A549 (cell line): ENCODE results near the gene INKA2. TPM values are rescaled to one million over a fixed set of nuclear protein-coding genes. Genes with fewer than 3 reads are reported as not detected.

Source experiments
- ATAC-seq, 2 experiments: fragments of 200-7000 bp in 1 of 2; fragments of >200 bp in 1 of 2; cut with Nextera tagmentation in 1 of 2; cut with Tn5 transposase in 1 of 2; 3 replicates each; pipeline versions ENCODE4 v1.8.0 to v1.9.1; 2018 to 2020; ENCODE audit warnings: mild to moderate bottlenecking in 1 of 2, moderate library complexity in 1 of 2
- CTCF ChIA-PET: fragments of 300-600 bp; sonication (Branson Sonifier 250); formaldehyde crosslinking; extraction: SDS; loops from one replicate; lab custom pipeline; 2021; ENCODE audit warnings: antibody characterized with exemption, inconsistent platforms; lab: Yijun Ruan, JAX
- POLR2A ChIA-PET: fragments of 350-600 bp; formaldehyde crosslinking; extraction: SDS; loops from one replicate; lab custom pipeline; 2021; ENCODE audit warnings: antibody characterized with exemption, inconsistent platforms; lab: Yijun Ruan, JAX
- DNase-seq, 2 experiments: peaks; one replicate each; pipeline versions ENCODE4 v3.0.0 to v3.0.0-alpha.2; 2011 to 2016; ENCODE audit warnings: low read depth in 1 of 2, low spot score in 1 of 2
- FAIRE-seq: peaks from 2 replicates; lab custom pipeline; 2011; peaks lifted over from hg19 to GRCh38; lab: Jason Lieb, UNC
- H3K27ac ChIP-seq, 2 experiments: fragments of >200 bp; sonication (Bioruptor Twin); formaldehyde crosslinking; 3 replicates each; pipeline ENCODE4 v1.5.1; 2016 to 2017
- H3K4me1 ChIP-seq: fragments of >200 bp; sonication (Bioruptor Twin); formaldehyde crosslinking; 3 replicates; pipeline ENCODE4 v1.6.1; 2016
- H3K4me2 ChIP-seq: fragments of >200 bp; sonication (Bioruptor Twin); formaldehyde crosslinking; 3 replicates; pipeline ENCODE4 v1.6.1; 2016
- H3K4me3 ChIP-seq: fragments of >200 bp; sonication (Bioruptor Twin); formaldehyde crosslinking; 3 replicates; pipeline ENCODE4 v1.5.1; 2016
- H3K9me3 ChIP-seq: fragments of >200 bp; sonication (Bioruptor Twin); formaldehyde crosslinking; 3 replicates; pipeline ENCODE4 v1.6.1; 2016
- CBX2 ChIP-seq: fragments of 200-600 bp; sonication (generic); IDR thresholded peaks from 2 replicates; pipeline ENCODE4 v1.6.1; 2016; ENCODE audit warnings: low read depth, mild to moderate bottlenecking, borderline replicate concordance
- EHF ChIP-seq: fragments of 250-450 bp; sonication (Bioruptor Pico); IDR thresholded peaks from 2 replicates; pipeline ENCODE4 v1.5.0; 2020; ENCODE audit warnings: mild to moderate bottlenecking
- EP300 ChIP-seq, 2 experiments: fragments of >200 bp; sonication (Bioruptor Twin); formaldehyde crosslinking; IDR thresholded peaks; 2 replicates in 1 of 2; 3 replicates in 1 of 2; pipeline ENCODE4 v1.6.1; 2016 to 2017
- ESRRA ChIP-seq: fragments of 150-350 bp; IDR thresholded peaks from 2 replicates; pipeline ENCODE4 v1.6.1; 2014; ENCODE audit warnings: mild to moderate bottlenecking, low read length, borderline replicate concordance
- GATA3 ChIP-seq: IDR thresholded peaks from 2 replicates; pipeline ENCODE4 v1.6.1; 2012; ENCODE audit warnings: borderline replicate concordance
- JUN ChIP-seq, 2 experiments: fragments of >200 bp; sonication (Bioruptor Twin); formaldehyde crosslinking; IDR thresholded peaks; 2 replicates in 1 of 2; 3 replicates in 1 of 2; pipeline ENCODE4 v1.6.1; 2016 to 2017
- KDM5A ChIP-seq: fragments of 200-600 bp; sonication (generic); IDR thresholded peaks from 2 replicates; pipeline ENCODE4 v1.6.1; 2016; ENCODE audit warnings: antibody characterized with exemption, mild to moderate bottlenecking
- MAZ ChIP-seq: fragments of 150-350 bp; IDR thresholded peaks from 2 replicates; pipeline ENCODE4 v1.6.1; 2014; ENCODE audit warnings: antibody characterized with exemption, low read depth, low read length, borderline replicate concordance
- MYC ChIP-seq: IDR thresholded peaks from 2 replicates; pipeline ENCODE4 v1.6.1; 2012; ENCODE audit warnings: mild to moderate bottlenecking, inconsistent platforms, low read length, improper control_type of control experiment, borderline replicate concordance
- NFE2L2 ChIP-seq: fragments of 150-350 bp; conservative IDR thresholded peaks from 2 replicates; pipeline ENCODE4 v1.6.1; 2014; ENCODE audit warnings: low read length
- NPAS2 ChIP-seq: fragments of 250-450 bp; sonication (Bioruptor Pico); IDR thresholded peaks from 2 replicates; pipeline ENCODE4 v1.8.0; 2022; ENCODE audit warnings: mild to moderate bottlenecking, moderate library complexity, borderline replicate concordance
- NR3C1 ChIP-seq: fragments of >200 bp; sonication (Bioruptor Twin); formaldehyde crosslinking; IDR thresholded peaks from 3 replicates; pipeline ENCODE4 v1.6.1; 2017
- PHF8 ChIP-seq: fragments of 200-600 bp; sonication (generic); IDR thresholded peaks from 2 replicates; pipeline ENCODE4 v1.6.1; 2016; ENCODE audit warnings: low read depth, mild to moderate bottlenecking, antibody characterized with exemption, moderate library complexity, borderline replicate concordance
- POLR2A ChIP-seq: IDR thresholded peaks from 2 replicates; pipeline ENCODE4 v1.6.1; 2012; ENCODE audit warnings: mild to moderate bottlenecking, low read length
- POLR2AphosphoS2 ChIP-seq: conservative IDR thresholded peaks from 2 replicates; pipeline ENCODE4 v1.6.1; 2012; ENCODE audit warnings: low read length, improper control_type of control experiment, inconsistent platforms
- RAD21 ChIP-seq, 2 experiments: fragments of >200 bp in 1 of 2; sonication (Bioruptor Twin) in 1 of 2; formaldehyde crosslinking in 1 of 2; IDR thresholded peaks in 1 of 2; conservative IDR thresholded peaks in 1 of 2; 2 replicates in 1 of 2; 3 replicates in 1 of 2; pipeline ENCODE4 v1.6.1; 2012 to 2018; ENCODE audit warnings: inconsistent platforms in 1 of 2
- RCOR1 ChIP-seq: fragments of 150-350 bp; IDR thresholded peaks from 2 replicates; pipeline ENCODE4 v1.6.1; 2014; ENCODE audit warnings: antibody characterized with exemption, low read length, low read depth
- SMC3 ChIP-seq: fragments of >200 bp; sonication (Bioruptor Twin); formaldehyde crosslinking; IDR thresholded peaks from 3 replicates; pipeline ENCODE4 v1.6.1; 2018; ENCODE audit warnings: inconsistent platforms
- TP53 ChIP-seq: fragments of 250-450 bp; sonication (Bioruptor Pico); IDR thresholded peaks from 2 replicates; pipeline ENCODE4 v1.5.0; 2021; ENCODE audit warnings: mild to moderate bottlenecking, moderate library complexity
- ZNF302 ChIP-seq: fragments of 250-450 bp; sonication (Bioruptor Pico); IDR thresholded peaks from 2 replicates; pipeline ENCODE4 v1.9.0; 2021; ENCODE audit warnings: inconsistent platforms, mild to moderate bottlenecking, moderate library complexity
- ZSCAN20 ChIP-seq: fragments of 250-450 bp; sonication (Bioruptor Pico); IDR thresholded peaks from 2 replicates; pipeline ENCODE4 v1.8.0; 2022; ENCODE audit warnings: mild to moderate bottlenecking, moderate library complexity
- WGBS: methylation state at CpG from one replicate; pipeline ENCODE4 v1.1.6; 2017; ENCODE audit errors: missing lambda C conversion rate; 5-methylcytosine and 5-hydroxymethylcytosine counted together
- polyA plus RNA-seq, 4 experiments: library from polyadenylated mRNA; depleted of rRNA in 3 of 4; stranded (reverse); fragments of >200 nt; fragmentation: RNase III in 1 of 4; extraction: RNeasy Plus Mini Kit Qiagen cat#74134 plus additional on column Dnase treatment in 1 of 4; gene quantifications; 2 replicates in 3 of 4; 3 replicates in 1 of 4; pipeline ENCODE4 v1.2.3, GENCODE V29; 2011 to 2017
- TF ChIP-seq, protein P1 (sequence below): fragments of 250-450 bp; sonication (Bioruptor Pico); IDR thresholded peaks from 2 replicates; pipeline ENCODE4 v1.5.0; 2020; ENCODE audit warnings: low read depth, mild to moderate bottlenecking, moderate library complexity
- TF ChIP-seq, protein P2 (sequence below): IDR thresholded peaks from 2 replicates; pipeline ENCODE4 v1.6.1; 2012
- TF ChIP-seq, protein P3 (sequence below): fragments of >200 bp; sonication (Bioruptor Twin); formaldehyde crosslinking; IDR thresholded peaks from 2 replicates; pipeline ENCODE4 v1.6.1; 2016
- TF ChIP-seq, protein P4 (sequence below): fragments of 250-450 bp; sonication (Bioruptor Pico); IDR thresholded peaks from 2 replicates; pipeline ENCODE4 v1.5.0; 2021; ENCODE audit warnings: mild to moderate bottlenecking, moderate library complexity, borderline replicate concordance
- TF ChIP-seq, protein P5 (sequence below): fragments of >200 bp; sonication (Bioruptor Twin); formaldehyde crosslinking; IDR thresholded peaks from 3 replicates; pipeline ENCODE4 v1.5.1; 2016
- TF ChIP-seq, protein P6 (sequence below): fragments of 150-350 bp; IDR thresholded peaks from 2 replicates; pipeline ENCODE4 v1.6.1; 2014; ENCODE audit warnings: low read depth, mild to moderate bottlenecking, low read length
- TF ChIP-seq, protein P7 (sequence below): fragments of >200 bp; sonication (Bioruptor Twin); formaldehyde crosslinking; IDR thresholded peaks from 3 replicates; pipeline ENCODE4 v1.6.1; 2016

The INKA2 gene
- polyA plus RNA-seq, 2 of the 4 experiments (the other 2 are of a cell fraction) = 1.2 to 1.3 TPM

DNA sequence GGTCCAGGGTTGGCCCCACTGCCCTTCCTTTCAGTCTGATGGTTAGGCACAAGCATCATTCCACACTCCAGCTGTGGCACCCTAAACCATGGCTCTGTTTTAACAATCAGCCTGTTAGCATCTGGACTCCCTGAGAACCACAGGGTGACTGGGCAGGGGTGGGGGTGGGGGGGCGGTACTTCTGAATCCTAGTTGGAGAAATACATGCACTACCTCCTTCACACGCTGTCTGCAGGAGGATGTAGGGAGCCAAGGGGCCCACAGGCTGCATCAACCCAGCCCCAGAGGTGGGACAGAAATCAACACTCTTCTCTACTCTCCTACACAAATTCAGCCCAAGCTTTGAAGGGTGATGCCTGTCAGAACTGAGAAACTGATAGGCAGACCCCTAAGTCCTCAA is 40.4 kb upstream of the INKA2 start:
- 80% methylated on average over 1 of the region's 2 CpGs for WGBS
- Histone ChIP-seq H3K9me3 (no peaks in the 10 kb centered on the region), H3K4me2 (no peak overlapping the region), H3K27ac (no peak overlapping the region), H3K4me1 (no peaks in the 10 kb centered on the region), H3K4me3 (no peak overlapping the region)
- ATAC-seq = no peak
- ChIA-PET CTCF (interaction anchor here (1.5 kb wide), 1 partner anchor 10 kb away, joined by 6 read pairs; no protein-coding TSS in a partner anchor), POLR2A (no interaction called here)
- TF ChIP-seq MYC (no peak), POLR2AphosphoS2 (no peak), RCOR1 (no peak), SMC3 (no peak), ESRRA (no peak), ZSCAN20 (CRISPR knock-in tag) (no peak), ZNF302 (CRISPR knock-in tag) (no peak), EHF (no peak), CBX2 (no peak), NR3C1 (no peak), NFE2L2 (no peak)
- TF ChIP-seq, protein P1, sequence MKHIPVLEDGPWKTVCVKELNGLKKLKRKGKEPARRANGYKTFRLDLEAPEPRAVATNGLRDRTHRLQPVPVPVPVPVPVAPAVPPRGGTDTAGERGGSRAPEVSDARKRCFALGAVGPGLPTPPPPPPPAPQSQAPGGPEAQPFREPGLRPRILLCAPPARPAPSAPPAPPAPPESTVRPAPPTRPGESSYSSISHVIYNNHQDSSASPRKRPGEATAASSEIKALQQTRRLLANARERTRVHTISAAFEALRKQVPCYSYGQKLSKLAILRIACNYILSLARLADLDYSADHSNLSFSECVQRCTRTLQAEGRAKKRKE (CRISPR knock-in tag) = no peak
- TF ChIP-seq, protein P2, sequence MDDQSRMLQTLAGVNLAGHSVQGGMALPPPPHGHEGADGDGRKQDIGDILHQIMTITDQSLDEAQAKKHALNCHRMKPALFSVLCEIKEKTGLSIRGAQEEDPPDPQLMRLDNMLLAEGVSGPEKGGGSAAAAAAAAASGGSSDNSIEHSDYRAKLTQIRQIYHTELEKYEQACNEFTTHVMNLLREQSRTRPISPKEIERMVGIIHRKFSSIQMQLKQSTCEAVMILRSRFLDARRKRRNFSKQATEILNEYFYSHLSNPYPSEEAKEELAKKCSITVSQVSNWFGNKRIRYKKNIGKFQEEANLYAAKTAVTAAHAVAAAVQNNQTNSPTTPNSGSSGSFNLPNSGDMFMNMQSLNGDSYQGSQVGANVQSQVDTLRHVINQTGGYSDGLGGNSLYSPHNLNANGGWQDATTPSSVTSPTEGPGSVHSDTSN = no peak
- TF ChIP-seq, protein P3, sequence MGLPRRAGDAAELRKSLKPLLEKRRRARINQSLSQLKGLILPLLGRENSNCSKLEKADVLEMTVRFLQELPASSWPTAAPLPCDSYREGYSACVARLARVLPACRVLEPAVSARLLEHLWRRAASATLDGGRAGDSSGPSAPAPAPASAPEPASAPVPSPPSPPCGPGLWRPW = no peak
- TF ChIP-seq, protein P4, sequence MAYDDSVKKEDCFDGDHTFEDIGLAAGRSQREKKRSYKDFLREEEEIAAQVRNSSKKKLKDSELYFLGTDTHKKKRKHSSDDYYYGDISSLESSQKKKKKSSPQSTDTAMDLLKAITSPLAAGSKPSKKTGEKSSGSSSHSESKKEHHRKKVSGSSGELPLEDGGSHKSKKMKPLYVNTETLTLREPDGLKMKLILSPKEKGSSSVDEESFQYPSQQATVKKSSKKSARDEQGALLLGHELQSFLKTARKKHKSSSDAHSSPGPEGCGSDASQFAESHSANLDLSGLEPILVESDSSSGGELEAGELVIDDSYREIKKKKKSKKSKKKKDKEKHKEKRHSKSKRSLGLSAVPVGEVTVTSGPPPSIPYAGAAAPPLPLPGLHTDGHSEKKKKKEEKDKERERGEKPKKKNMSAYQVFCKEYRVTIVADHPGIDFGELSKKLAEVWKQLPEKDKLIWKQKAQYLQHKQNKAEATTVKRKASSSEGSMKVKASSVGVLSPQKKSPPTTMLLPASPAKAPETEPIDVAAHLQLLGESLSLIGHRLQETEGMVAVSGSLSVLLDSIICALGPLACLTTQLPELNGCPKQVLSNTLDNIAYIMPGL (CRISPR knock-in tag) = no peak
- FAIRE-seq = no peak
- DNase-seq = no peak

DNA sequence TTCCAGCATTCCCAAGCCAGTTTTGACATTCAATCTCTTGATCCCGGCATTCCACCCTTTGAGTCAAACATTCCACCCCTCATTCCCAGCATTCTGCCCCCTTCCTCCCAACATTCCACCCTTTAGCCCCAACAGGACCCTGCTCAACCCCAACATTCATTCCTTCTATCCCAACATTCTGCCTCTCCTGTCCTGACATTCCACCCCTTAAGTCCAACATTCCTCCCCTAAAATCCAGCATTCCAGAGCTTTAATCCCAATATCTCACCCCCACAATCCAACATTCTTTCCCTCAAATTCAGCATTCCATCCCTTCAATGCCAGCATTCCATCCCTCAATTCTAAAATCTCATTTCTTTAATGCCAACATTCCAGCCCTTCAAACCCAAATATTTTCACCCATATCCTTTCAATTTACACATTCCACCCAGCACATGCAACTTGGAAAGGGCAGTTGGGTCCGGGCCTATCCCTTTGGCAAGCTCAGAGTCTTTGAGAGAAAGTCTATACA is 39.4 kb upstream of the INKA2 start:
- DNase-seq (no peak), ATAC-seq (no peak; a peak in 1 of 6 replicates), FAIRE-seq (no peak)
- H3K27ac ChIP-seq = no peak overlapping the region
- CTCF ChIA-PET = interaction anchor here (2.3 kb wide), 1 partner anchor 9 kb away, joined by 6 read pairs; no protein-coding TSS in a partner anchor
- H3K9me3 ChIP-seq = no peaks in the 10 kb centered on the region
- no peaks in the 10 kb centered on the region for H3K4me1 ChIP-seq
- WGBS = 9% methylated on average over 2 of the region's 2 CpGs
- no peak overlapping the region for H3K4me3 ChIP-seq
- no peak overlapping the region for H3K4me2 ChIP-seq
- POLR2A ChIA-PET = no interaction called here
- no peak for TF ChIP-seq KDM5A
- no peak for TF ChIP-seq SMC3
- no peak for TF ChIP-seq TP53
- no peak for TF ChIP-seq NPAS2
- TF ChIP-seq JUN (IDR thresholded peaks at IDR 0.05) = no peak
- TF ChIP-seq POLR2A = no peak
- no peak for TF ChIP-seq MAZ
- TF ChIP-seq GATA3 = no peak
- TF ChIP-seq, protein P4 (CRISPR knock-in tag) = no peak
- TF ChIP-seq EP300 (IDR thresholded peaks at IDR 0.05) = no peak
- TF ChIP-seq PHF8 = no peak
- no peak for TF ChIP-seq RAD21 (conservative IDR thresholded peaks at IDR 0.05 in 1 of 2, IDR thresholded peaks at IDR 0.05 in 1 of 2)
- TF ChIP-seq, protein P5, sequence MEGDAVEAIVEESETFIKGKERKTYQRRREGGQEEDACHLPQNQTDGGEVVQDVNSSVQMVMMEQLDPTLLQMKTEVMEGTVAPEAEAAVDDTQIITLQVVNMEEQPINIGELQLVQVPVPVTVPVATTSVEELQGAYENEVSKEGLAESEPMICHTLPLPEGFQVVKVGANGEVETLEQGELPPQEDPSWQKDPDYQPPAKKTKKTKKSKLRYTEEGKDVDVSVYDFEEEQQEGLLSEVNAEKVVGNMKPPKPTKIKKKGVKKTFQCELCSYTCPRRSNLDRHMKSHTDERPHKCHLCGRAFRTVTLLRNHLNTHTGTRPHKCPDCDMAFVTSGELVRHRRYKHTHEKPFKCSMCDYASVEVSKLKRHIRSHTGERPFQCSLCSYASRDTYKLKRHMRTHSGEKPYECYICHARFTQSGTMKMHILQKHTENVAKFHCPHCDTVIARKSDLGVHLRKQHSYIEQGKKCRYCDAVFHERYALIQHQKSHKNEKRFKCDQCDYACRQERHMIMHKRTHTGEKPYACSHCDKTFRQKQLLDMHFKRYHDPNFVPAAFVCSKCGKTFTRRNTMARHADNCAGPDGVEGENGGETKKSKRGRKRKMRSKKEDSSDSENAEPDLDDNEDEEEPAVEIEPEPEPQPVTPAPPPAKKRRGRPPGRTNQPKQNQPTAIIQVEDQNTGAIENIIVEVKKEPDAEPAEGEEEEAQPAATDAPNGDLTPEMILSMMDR = no peak
- TF ChIP-seq, protein P6, sequence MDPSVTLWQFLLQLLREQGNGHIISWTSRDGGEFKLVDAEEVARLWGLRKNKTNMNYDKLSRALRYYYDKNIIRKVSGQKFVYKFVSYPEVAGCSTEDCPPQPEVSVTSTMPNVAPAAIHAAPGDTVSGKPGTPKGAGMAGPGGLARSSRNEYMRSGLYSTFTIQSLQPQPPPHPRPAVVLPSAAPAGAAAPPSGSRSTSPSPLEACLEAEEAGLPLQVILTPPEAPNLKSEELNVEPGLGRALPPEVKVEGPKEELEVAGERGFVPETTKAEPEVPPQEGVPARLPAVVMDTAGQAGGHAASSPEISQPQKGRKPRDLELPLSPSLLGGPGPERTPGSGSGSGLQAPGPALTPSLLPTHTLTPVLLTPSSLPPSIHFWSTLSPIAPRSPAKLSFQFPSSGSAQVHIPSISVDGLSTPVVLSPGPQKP = no peak
- TF ChIP-seq, protein P7, sequence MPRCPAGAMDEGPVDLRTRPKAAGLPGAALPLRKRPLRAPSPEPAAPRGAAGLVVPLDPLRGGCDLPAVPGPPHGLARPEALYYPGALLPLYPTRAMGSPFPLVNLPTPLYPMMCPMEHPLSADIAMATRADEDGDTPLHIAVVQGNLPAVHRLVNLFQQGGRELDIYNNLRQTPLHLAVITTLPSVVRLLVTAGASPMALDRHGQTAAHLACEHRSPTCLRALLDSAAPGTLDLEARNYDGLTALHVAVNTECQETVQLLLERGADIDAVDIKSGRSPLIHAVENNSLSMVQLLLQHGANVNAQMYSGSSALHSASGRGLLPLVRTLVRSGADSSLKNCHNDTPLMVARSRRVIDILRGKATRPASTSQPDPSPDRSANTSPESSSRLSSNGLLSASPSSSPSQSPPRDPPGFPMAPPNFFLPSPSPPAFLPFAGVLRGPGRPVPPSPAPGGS = no peak
